ENCODE measurements around the gene SLC8A2.
"Not testable (repeated sequence)": the region's sequence is repeated elsewhere in the genome, so short reads cannot be mapped to it uniquely, and the experiment has no call there.

The SLC8A2 gene

DNA sequence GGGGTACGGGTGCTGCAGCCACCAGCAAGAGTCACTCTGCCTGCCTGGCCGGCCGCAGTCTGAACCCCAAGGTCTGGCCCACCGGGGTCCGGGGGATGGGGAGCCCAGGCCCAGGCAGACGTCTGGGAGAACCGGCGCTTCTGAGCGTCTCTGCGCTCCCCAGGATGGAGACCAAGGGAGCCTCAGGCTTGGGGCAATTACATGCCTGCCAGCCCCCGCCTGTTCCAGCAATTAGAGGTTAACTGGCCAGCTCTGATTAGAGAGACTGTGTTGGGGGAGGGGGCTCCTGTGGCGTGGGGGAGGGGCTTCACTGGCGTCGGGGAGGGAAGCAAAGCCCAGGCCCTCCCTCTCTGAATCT, 64.3 kb downstream of the SLC8A2 start:
- DNase-seq: no peak

DNA sequence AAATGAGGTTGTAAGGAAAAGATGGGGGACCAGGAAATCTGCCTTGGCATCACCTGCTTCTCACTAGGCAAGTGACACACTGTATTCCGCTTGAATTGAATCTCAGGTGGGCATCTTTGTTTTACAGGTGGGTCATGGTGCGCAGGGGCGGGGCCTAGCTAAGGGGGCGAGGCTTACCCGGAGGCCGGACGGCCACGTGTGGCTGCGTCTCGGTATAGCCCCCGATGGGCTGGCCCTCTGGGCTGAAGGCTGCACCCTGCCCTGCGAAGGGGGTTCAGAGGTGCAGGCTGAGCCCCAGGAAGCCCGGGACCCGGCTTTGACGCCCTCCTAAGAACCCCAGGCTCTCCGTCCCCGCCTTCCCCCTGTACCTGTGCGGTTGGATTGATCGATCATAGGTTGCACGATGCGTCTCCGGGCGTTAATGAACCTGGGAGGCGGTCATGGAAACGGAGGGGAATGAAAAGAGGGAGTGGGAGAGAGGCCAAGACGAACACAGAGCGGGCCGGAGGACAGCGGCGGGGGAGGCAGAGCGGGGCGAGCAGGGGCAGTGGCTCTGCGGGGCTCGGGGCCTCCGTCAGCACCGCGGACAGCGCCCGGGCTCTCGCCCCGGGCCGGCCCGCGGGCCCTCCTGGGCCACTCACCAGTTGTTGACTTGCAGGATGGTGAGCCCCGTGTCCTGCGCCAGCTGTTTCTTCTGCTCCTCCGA, 64.8 kb downstream of the SLC8A2 start:
- DNase-seq: no peak

DNA sequence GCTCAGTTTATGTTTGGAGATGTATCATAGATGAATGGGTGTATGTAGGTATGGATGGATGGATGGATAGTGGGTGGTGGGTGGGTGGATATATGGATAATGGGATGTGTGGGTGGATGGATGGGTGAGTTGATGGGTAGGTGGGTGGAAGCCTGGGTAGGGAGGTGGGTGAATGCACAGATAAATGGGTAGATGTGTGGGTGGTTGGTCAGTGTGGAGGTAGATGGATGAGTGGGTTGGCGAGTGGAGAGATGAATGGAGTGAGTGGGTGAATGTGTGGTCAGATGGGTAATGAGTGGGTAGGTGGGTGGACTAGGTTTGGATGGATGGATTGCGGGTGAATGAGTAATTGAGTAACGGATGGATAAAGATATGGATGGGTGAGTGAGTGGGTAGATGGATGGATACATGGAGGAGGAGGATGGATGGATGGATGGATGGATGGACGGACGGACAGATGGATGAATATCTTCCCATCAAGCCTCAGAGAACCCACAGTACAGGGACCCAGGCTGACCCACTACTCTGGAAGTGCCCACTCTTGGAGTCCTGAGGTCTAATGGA, 65.8 kb downstream of the SLC8A2 start:
- DNase-seq: no peak

DNA sequence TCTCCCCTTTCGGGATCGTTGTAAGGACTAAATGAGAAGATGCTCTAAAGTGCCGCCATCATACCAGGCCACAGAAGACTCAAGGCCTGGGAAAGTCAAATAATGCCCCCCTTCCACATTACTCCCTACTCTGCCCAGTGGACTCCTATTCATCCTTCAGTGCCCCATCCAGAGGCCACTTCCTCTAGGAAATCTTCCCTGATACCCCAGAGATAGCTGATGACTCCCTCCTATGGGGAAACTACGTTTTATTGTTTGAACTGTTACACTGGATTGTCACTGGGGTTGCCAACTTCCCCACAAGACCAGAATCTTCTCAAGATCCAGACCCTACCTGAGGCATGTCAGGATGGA, 66.5 kb downstream of the SLC8A2 start:
- no peak for DNase-seq

DNA sequence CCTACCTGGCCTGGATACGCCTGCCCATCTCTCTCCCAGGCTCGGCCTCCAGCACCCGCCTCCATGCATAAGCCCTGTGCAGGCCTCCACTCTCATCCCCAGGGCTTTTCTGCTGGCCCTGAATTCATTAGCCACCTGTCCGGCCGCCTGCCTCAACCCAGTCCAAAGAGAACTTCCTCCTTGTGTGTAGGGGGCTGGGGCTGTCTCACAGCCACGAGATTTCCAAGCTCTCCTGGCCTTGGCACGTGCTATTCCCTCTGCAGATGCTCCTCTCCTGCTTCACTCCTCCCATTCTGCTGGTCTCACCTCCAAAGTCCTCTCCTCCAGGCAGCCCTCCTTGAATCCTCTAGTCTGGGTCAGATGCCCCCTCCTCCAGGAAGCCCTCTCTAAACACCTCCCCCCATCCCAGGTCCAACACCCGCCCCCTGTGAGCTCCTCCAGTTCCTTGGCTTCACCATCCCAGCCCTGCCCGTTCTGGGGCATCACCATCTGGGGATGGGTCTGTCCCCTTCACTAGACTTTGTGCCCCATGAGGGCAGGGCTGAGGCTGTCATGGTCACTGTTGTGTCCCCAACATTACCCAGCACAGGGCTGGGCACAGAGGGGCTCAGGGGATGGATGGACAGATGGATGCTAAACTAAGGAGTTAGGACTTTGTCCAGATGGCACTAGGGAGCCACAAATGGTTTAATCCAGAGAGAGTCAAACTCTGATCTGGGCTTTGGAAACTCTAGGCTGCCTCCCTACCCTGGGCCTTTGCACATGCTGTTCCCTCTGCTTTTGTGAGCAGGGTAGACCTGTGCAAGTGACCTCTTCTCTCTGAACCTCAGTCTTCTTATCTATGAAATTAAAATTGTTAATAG, 67.1 kb downstream of the SLC8A2 start:
- DNase-seq: no peak

DNA sequence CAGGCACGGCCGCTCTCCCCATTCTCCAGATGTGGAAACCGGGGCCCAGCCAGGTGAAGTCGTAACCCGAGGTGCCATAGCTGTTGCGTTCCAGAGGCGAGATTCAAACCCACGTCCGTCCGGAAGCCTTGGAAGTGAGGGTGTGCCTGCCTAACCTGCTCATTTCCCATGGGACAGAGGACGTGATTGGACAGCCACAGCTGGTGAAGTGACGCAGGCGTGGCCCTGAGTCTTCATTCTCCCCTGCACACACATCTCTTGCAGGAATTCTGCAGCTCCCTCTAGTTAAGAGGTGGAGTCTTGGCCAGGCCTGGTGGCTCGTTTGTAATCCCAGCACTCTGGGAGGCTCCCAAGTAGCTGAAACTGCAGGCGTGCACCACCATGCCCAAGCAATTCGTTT, 69.2 kb downstream of the SLC8A2 start:
- DNase-seq: no peak

DNA sequence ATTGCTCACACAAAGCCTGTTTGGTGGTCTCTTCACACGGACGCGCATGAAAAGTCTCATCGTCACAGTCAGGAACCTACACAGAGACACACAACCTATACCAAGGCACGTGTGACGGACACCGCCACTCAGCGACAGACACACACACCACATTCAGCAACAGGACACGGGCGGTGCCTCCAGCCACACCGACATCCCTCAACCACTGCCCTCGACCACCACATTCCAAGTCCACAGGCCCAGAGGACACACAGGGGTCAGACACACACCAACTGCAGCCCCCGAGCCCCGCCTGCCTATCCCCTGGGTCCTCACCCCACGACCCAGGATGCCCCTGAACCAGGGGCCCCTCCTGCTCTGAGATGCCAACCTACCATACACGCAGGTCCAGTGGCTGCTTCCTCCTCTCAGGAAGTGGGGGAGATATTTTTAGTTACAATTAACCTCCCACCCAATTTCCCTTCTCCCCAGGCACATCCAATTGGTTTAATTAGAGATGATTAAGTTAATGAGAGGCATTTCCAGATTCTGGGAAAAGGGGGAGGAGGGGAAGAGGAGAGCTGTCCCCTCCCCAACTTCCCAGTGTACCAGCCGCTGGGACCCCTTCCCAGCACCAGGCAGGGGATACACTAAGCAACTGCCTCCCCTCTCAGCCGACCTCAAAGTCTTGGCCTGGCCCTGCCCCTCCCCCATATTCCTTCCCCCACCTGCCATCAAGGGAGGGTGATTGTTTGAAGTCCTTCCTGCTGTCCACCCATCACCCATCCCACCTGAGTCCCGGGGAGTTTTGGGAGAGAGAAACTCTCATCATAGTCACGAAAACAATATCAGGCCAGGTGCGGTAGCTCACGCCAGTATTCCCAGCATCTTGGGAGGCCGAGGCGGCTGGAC, 72.7 kb downstream of the SLC8A2 start:
- no peak for DNase-seq

DNA sequence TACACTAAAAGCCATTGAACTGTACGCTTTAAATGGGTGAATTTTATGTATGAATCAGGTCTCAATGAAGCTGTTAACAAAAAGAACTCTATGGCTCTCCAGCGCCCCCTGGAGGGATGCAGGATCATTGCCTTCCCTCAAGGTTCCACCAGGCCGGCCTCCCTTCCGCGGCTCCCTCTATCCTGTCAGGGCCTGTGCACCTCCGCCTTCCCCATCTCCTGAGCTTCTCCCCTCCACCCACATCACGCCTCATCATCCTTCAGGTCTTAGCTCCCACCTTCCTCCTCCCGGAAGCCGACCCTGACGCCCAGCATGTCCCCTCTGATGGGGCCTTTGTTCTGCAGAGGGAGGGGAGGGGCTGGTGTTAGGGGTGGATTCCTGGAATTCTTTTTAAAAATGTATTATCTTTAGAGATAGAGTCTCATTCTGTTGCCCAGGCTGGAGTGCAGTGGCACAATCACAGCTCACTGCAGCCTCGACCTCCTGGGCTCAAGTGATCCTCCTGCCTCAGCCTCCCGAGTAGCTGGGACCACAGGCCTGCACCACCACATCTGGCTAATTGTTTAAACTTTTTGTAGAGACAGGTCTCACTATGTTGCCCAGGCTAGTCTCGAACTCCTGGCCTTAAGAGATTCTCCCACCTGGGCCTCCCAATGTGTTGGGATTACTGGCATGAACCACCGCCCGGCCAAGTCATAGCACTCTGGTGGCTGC, 80.0 kb downstream of the SLC8A2 start:
- DNase-seq: peak in 1 of 2 experiments; percentile 64

DNA sequence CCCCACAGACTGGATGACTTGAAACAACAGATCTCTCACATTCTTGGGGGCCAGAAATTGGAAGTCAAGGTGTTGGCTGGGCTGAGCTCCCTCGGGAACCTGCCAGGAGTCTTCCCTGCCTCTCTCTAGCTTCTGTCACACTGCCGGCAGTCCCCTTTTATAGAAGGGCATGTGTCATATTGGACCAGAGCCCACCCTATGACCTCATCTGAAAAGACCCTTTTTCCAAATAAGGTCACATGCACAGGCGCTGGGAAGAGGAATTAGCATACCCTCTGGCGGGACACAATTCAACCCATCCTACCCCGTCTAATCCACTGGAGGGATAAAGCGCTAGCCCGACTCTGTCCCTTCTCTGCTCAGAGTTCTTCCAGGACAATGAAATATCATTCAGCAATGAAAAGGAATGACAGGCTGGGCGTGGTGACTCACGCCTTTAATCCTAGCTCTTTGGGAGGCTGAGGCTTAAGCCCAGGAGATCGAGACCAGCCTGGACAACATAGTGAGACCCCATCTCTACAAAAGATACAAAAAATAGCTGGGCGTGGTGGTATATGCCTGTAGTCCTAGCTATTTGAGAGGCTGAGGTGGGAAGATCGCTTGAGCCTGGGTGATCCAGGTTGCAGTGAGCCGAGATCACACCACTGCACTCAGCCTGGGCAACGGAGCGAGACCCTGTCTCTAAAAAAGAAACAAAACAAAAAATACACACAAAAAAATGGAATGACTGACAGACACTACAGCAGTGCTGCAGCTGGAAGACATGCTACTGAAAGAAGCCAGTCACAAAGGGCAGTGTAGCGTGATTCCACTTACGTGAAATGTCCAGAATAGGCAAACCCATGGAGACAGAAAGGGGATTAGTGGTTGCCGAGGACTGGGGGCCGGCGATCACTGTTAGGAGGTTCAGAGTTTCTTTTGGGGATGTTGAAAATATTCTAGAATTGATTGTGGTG, 80.9 kb downstream of the SLC8A2 start:
- no peak for DNase-seq

DNA sequence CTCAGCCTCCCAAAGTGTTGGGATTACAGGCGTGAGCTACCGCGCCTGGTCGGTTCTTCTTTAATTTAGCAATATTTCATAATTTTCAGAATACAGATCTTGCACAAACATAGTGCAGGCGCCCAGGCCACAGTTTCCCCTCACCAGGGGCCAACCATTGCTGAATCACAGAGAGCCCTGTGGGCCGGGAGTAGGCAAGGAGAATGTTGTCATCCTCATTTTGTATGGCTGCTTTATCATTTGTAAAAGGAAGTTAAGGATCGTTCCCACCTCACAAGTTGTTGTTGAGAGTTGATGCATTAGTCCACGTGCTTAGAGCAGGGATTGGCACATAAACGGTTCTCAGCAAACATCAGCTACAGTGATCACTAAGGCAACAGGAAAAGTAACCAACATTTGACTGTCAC, 82.5 kb downstream of the SLC8A2 start:
- DNase-seq: no peak

DNA sequence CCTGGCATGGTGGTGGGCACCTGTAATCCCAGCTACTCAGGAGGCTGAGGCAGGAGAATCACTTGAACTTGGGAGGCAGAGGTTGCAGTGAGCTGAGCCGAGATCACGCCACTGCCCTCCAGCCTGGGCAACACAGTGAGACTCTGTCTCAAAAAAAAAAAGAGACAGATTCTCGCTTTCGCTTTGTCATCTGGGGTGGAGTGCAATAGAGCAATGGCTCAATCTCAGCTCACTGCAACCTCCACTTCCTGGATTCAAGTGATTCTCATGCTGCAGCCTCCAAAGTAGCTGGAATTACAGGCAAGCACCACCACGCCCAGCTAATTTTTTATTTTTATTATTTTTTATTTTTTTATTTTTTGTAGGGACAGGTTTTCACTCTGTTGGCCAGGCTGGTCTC, 83.0 kb downstream of the SLC8A2 start:
- not testable (repeated sequence) for DNase-seq

DNA sequence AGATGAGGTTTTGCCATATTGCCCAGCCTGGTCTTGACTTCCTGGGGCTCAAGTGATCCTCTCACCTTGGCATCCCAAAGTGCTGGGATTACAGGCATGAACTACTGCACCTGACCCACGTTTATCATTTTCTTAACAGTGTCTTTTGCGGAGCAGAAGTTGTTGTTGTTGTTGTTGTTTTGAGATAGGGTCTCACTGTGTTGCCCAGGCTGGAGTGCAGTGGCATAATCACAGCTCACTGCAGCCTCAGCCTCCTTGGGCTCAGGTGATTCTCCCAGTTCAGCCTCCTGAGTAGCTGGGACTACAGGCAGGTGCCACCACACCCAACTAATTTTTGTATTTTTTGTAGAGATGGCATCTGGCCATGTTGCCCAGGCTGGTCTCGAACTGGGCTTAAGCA, 84.1 kb downstream of the SLC8A2 start:
- DNase-seq: not testable (repeated sequence)

DNA sequence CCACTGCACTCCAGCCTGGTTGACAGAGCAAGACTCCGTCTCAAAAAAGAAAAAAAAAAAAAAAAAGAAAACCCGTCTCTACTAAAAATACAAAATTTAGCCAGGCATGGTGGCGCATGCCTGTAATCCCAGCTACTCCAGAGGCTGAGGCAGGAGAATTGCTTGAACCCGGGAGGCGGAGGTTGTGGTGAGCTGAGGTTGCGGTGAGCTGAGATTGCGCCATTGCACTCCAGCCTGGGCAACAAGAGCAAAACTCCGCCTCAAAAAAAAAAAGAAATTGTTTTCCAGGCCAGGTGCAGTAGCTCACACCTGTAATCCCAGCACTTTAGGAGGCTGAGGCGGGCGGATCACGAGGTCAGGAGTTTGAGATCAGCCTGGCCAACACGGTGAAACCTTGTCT, 85.1 kb downstream of the SLC8A2 start:
- DNase-seq: not testable (repeated sequence)

DNA sequence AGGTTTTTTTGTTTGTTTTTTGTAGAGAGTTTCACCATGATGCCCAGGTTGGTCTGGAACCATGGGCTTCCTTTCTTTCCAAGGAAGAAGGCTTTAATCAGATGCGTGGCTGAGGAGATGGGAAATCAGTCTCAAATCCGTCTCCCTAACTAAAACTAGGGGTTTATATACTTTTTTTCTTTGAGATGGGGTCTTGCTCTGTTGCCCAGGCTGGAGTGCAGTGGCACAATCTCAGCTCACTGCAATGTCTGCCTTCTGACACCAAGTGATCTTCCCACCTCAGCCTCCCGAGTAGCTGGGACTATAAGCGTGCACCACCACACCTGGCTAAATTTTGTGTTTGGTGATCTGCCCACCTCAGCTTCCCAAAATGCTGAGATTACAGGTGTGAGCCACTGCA, 87.2 kb downstream of the SLC8A2 start:
- not testable (repeated sequence) for DNase-seq

DNA sequence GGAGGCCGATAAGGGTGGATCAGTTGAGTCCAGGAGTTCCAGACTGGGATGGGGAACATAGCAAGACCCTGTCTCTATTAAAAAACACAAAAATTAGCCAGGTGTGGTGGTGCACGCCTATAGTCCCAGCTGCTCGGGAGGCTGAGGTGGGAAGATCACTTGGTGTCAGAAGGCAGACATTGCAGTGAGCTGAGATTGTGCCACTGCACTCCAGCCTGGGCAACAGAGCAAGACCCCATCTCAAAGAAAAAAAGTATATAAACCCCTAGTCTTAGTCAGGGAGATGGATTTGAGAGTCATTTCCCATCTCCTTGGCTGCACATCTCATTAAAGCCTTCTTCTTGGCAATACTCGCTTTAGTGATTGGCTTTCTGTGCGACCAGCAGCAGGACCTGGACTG, 87.8 kb downstream of the SLC8A2 start:
- not testable (repeated sequence) for DNase-seq

DNA sequence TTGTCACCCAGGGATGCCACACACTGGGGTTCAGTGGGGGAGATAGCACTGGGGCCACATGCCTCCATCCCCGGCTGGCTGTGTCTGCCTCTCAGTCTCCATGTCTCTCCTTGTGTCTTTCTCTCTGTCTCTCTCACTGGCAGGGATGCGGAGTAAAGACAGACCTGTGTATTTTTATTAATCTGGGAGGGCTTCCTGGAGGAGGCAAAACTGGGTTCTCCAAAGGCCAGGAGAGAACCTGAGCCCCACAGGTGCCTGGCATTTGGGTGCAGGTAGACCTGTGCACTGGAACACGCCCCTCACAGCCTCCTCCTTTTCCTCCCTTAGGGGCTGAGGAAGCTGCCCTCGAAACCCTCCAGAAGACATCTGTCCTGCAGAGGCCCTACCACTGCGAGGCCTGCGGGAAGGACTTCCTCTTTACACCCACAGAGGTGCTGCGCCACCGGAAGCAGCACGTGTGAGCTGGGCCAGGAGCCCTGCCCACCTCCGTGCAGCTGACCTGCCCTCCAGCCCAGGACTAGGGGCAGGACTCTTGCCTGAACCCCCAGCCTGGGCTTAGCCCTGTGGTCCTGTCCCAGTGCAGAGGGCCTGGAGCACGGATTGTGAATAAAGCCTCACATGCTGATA, 89.9 kb downstream of the SLC8A2 start:
- no peak for DNase-seq

DNA sequence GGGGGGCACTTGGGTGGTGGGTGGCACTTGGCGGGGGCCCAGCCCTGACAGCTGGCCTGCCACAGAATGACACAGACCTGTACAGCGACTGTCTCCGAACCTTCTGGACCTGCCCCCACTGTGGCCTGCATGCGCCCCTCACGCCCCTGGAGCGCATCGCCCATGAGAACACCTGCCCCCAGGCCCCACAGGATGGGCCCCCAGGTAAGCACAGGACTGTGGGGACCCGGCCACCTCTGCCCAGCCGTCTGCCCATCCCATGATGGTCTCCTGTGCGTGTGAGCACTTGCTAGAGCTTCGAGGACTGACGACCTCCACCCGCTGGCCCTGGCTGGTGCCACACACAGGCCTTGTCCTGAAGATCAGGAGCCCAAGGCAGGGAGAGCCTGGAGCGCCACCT, 90.6 kb downstream of the SLC8A2 start:
- DNase-seq: no peak

DNA sequence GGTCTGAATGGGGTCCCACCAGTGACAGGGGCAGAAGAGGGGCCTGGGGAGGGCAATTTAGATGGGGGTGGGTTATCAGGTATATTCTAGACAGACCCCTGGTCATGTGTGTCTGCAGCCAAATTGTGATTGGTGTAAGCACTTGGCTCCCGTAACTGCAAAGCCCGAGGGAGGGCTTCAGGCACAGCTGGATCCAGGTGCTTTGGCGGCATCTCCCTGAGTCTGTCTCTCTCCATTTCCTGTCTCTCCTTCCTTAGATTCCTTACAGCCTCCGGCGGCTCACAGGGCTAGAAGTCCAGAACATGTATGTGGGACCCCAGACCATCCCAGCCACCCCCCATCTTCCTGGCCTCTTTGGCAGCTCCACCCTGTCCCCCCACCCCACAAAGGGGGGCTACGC, 91.1 kb downstream of the SLC8A2 start:
- no peak for DNase-seq

DNA sequence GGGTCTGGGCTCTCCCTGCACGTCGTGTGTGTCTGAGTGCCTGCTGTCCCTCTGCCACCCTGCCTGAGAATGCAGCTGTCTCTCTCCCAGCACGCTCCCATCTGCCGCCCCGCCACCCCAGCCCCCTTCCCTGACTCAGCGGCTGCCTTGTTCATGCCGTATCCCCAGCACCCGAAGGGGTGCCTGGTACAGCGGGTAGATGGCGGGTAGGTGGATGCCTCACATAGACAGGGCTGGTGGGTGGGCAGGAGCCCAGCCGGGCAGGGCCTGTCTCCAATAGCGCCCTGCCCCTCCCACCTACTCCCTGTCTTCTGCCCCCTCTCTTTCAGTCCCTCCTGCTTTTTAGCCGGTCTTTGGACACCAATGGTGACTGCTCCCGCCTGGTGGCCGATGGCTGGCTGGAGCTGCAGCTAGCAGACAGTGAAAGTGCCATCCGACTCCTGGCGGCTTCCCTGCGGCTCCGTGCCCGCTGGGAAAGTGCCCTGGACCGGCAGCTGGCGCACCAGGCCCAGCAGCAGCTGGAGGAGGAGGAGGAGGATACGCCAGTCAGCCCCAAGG, 92.2 kb downstream of the SLC8A2 start:
- DNase-seq: no peak

DNA sequence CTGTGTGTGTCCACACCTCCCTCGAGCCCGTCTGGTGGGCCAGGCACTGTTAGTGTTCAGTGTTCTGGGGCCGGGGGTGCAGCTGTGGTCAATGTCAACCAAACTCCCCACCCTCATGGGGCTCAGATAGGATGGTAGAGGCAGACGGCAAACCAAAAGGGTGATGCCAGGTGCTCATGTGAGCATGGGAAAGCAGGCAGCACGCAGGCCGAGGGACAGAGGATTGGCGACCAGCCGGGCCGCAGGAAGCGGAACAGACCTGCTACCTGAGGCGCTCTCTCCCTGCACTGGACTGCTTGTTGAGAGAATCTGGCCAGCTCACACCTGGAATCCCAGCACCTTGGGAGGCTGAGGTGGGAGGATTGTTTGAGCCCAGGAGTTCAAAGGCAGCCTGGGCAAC, 93.4 kb downstream of the SLC8A2 start:
- DNase-seq: no peak
